Liver (tissue), 9 donors: ENCODE measurements around the gene PLXDC2. TPM values are rescaled to one million over a fixed set of nuclear protein-coding genes. Genes with fewer than 3 reads are reported as not detected.

Experiments used
- DNase-seq: peaks from one replicate; pipeline ENCODE4 v3.0.0-alpha.2; 2017; ENCODE audit warnings: low spot score
- H3K27ac ChIP-seq, 2 donors: one replicate each; pipeline ENCODE4 v1.7.0; 2013; ENCODE audit warnings: inconsistent platforms in 2 of 2, low read length in 2 of 2, control low read depth in 1 of 2, low read depth in 1 of 2, mild to moderate bottlenecking in 1 of 2
- H3K27me3 ChIP-seq, 4 donors: one replicate each; pipeline versions ENCODE4 v1.6.1 to v1.7.0; 2013; ENCODE audit warnings: low read length in 3 of 4, inconsistent platforms in 1 of 4, mild to moderate bottlenecking in 1 of 4, moderate library complexity in 1 of 4; ENCODE audit not compliant: control insufficient read depth in 4 of 4, insufficient read depth in 4 of 4
- H3K36me3 ChIP-seq, 4 donors: one replicate each; pipeline versions ENCODE4 v1.6.1 to v1.7.0; 2013; ENCODE audit warnings: low read length in 3 of 4, mild to moderate bottlenecking in 3 of 4, low read depth in 1 of 4, moderate library complexity in 1 of 4; ENCODE audit not compliant: control insufficient read depth in 4 of 4, insufficient read depth in 3 of 4
- H3K4me1 ChIP-seq, 4 donors: one replicate each; pipeline versions ENCODE4 v1.6.1 to v1.7.0; 2013; ENCODE audit warnings: low read length in 3 of 4, mild to moderate bottlenecking in 3 of 4, moderate library complexity in 1 of 4; ENCODE audit not compliant: control insufficient read depth in 4 of 4, insufficient read depth in 4 of 4
- H3K4me3 ChIP-seq, 3 donors: one replicate each; pipeline versions ENCODE4 v1.6.1 to v1.7.0; 2013; ENCODE audit warnings: low read length in 3 of 3, control low read depth in 1 of 3, low read depth in 1 of 3, mild to moderate bottlenecking in 1 of 3
- H3K9ac ChIP-seq, 2 donors: one replicate each; pipeline ENCODE4 v1.7.0; 2013; ENCODE audit warnings: low read length in 2 of 2, mild to moderate bottlenecking in 2 of 2, moderate library complexity in 2 of 2, control low read depth in 1 of 2, low read depth in 1 of 2
- H3K9me3 ChIP-seq, 4 donors: one replicate each; pipeline versions ENCODE4 v1.6.1 to v1.7.0; 2013; ENCODE audit warnings: low read length in 3 of 4; ENCODE audit not compliant: control insufficient read depth in 4 of 4
- ATF3 ChIP-seq: IDR thresholded peaks from 2 replicates; pipeline ENCODE4 v1.6.1; 2016; ENCODE audit warnings: antibody characterized with exemption
- CTCF ChIP-seq: fragments of 150-350 bp; IDR thresholded peaks from 2 replicates; pipeline ENCODE4 v1.5.1; 2017; ENCODE audit warnings: improper control_type of control experiment, low read depth, low read length; ENCODE audit not compliant: missing input control
- EGR1 ChIP-seq, 2 donors: IDR thresholded peaks; 2 replicates each; pipeline ENCODE4 v1.6.1; 2016 to 2018; ENCODE audit warnings: antibody characterized with exemption in 2 of 2, low read depth in 2 of 2
- FOXA1 ChIP-seq: IDR thresholded peaks from 2 replicates; pipeline ENCODE4 v1.6.1; 2016; ENCODE audit warnings: antibody characterized with exemption
- FOXA2 ChIP-seq: IDR thresholded peaks from 2 replicates; pipeline ENCODE4 v1.6.1; 2016; ENCODE audit warnings: antibody characterized with exemption
- GABPA ChIP-seq, 2 donors: IDR thresholded peaks in 1 of 2; conservative IDR thresholded peaks in 1 of 2; 2 replicates each; pipeline ENCODE4 v1.6.1; 2016; ENCODE audit warnings: antibody characterized with exemption in 2 of 2, mild to moderate bottlenecking in 1 of 2, moderate library complexity in 1 of 2
- HNF4A ChIP-seq, 2 donors: conservative IDR thresholded peaks; 2 replicates each; pipeline ENCODE4 v1.6.1; 2016; ENCODE audit warnings: antibody characterized with exemption in 2 of 2, mild to moderate bottlenecking in 2 of 2
- HNF4G ChIP-seq: IDR thresholded peaks from 2 replicates; pipeline ENCODE4 v1.6.1; 2016; ENCODE audit warnings: antibody characterized with exemption
- JUND ChIP-seq, 2 donors: IDR thresholded peaks; 2 replicates each; pipeline ENCODE4 v1.6.1; 2016; ENCODE audit warnings: antibody characterized with exemption in 2 of 2
- MAX ChIP-seq: IDR thresholded peaks from 2 replicates; pipeline ENCODE4 v1.6.1; 2016; ENCODE audit warnings: antibody characterized with exemption
- NR2F2 ChIP-seq: IDR thresholded peaks from 2 replicates; pipeline ENCODE4 v1.6.1; 2016; ENCODE audit warnings: antibody characterized with exemption
- RAD21 ChIP-seq, 2 donors: IDR thresholded peaks; 2 replicates each; pipeline ENCODE4 v1.6.1; 2016; ENCODE audit warnings: antibody characterized with exemption in 2 of 2, mild to moderate bottlenecking in 2 of 2
- REST ChIP-seq: IDR thresholded peaks from 2 replicates; pipeline ENCODE4 v1.6.1; 2016; ENCODE audit warnings: antibody characterized with exemption, mild to moderate bottlenecking
- RXRA ChIP-seq, 2 donors: IDR thresholded peaks; 2 replicates each; pipeline ENCODE4 v1.6.1; 2017 to 2018; ENCODE audit warnings: antibody characterized with exemption in 2 of 2, mild to moderate bottlenecking in 1 of 2
- SP1 ChIP-seq: IDR thresholded peaks from 2 replicates; pipeline ENCODE4 v1.6.1; 2018; ENCODE audit warnings: antibody characterized with exemption, mild to moderate bottlenecking
- YY1 ChIP-seq: IDR thresholded peaks from 2 replicates; pipeline ENCODE4 v1.6.1; 2016; ENCODE audit warnings: antibody characterized with exemption, mild to moderate bottlenecking
- ZBTB33 ChIP-seq: IDR thresholded peaks from 2 replicates; pipeline ENCODE4 v1.6.1; 2016; ENCODE audit warnings: antibody characterized with exemption
- WGBS: extraction: QIAGEN DNeasy Blood & Tissue Kit; methylation state at CpG from one replicate; pipeline ENCODE4 v1.1.7; 2013; 5-methylcytosine and 5-hydroxymethylcytosine counted together
- polyA plus RNA-seq, 2 donors: library from polyadenylated mRNA; stranded (reverse) in 1 of 2; unstranded in 1 of 2; fragments of 200-250 nt in 1 of 2; fragments of >200 nt in 1 of 2; fragmentation: Nextera tagmentation in 1 of 2; extraction: Ambion mirVana in 1 of 2; gene quantifications; one replicate each; pipeline versions ENCODE4 v1.2.1 to v1.2.3, GENCODE V29; 2013 to 2015
- total RNA-seq, 2 donors: library from RNA; depleted of rRNA; stranded (reverse); fragments of >200 nt; gene quantifications; one replicate each; pipeline ENCODE4 v1.2.3, GENCODE V29; 2014
- donor health status: healthy.
- donor health status: healthy.
- donor health status: healthy.
- donor health status: healthy.
- donor health status: healthy.

Gene PLXDC2
- total and polyA plus RNA-seq, 4 donors: 1.4 to 5.1 (median 2.4) TPM

- Histone ChIP-seq H3K9me3 (no peaks in the 10 kb centered on the region), H3K4me3 (no peak overlapping the region), H3K36me3 (no peaks in the 10 kb centered on the region), H3K9ac (no peak overlapping the region), H3K4me1 (peaks cover 0 to 3% (median 0%) of the 10 kb centered on the region in 4 donors), H3K27me3 (no peaks in the 10 kb centered on the region), H3K27ac (no peak overlapping the region)
- 96% methylated on average over 4 of the region's 4 CpGs for WGBS
- no peak for DNase-seq
- TF ChIP-seq HNF4A (conservative IDR thresholded peaks at IDR 0.05): no peak
- TF ChIP-seq JUND (IDR thresholded peaks at IDR 0.05): no peak
- TF ChIP-seq EGR1 (IDR thresholded peaks at IDR 0.05; ENCODE audit: low read depth in 2 of 2): no peak
- no peak for TF ChIP-seq RXRA (IDR thresholded peaks at IDR 0.05)
- no peak for TF ChIP-seq ZBTB33
- TF ChIP-seq FOXA2: no peak
- no peak for TF ChIP-seq NR2F2
- no peak for TF ChIP-seq CTCF
- TF ChIP-seq MAX: no peak
- TF ChIP-seq RAD21 (IDR thresholded peaks at IDR 0.05): no peak
- TF ChIP-seq REST: no peak
- TF ChIP-seq SP1: no peak
- no peak for TF ChIP-seq GABPA (IDR thresholded peaks at IDR 0.05 in 1 of 2, conservative IDR thresholded peaks at IDR 0.05 in 1 of 2)
- no peak for TF ChIP-seq YY1
- TF ChIP-seq ATF3: no peak
- no peak for TF ChIP-seq HNF4G
- no peak for TF ChIP-seq FOXA1
Measured at GRCh38 chr10:19920075-19920726, 104.0 kb downstream of the PLXDC2 start.
